SKM-1 (cell line): ENCODE results near the gene POLR2M.
A peak's percentile ranks its signal among the peaks of the same experiment; 100 is the strongest.

Experiments
- DNase-seq: peaks from one replicate; lab custom pipeline; 2025; ENCODE audit not compliant: unreplicated experiment; lab: John Stamatoyannopoulos, UW

Gene POLR2M

DNA sequence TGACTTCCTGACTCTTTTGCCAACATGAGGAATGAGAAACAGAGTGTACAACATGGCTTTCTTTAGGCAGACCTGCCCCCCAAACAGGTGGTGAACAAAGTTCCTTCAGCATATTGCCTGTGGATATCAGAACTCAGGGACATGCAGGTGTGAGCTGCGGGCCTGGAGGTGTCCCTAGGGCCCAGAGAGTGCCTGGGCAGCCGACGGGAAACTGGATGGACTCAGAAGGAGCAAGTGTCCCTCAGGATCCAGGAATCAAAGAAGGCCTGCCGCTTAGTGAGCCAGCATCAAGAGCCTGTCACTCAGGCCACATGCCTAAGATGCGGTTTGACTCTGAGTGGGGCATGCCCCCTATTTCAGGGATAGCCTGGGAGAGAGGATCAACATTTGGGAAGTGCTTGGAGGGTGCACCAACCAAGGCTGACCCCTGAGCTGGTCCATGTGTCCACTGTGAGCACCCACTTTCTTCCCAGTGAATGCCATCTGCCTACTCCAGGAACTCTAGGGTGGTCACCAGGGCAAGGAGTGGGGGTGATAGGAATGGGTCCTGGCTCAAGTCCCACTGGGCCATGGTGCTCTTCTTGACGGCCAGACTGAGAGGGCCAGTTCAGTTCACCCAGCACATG lies 16.1 kb upstream of the POLR2M start:
- no peak for DNase-seq

DNA sequence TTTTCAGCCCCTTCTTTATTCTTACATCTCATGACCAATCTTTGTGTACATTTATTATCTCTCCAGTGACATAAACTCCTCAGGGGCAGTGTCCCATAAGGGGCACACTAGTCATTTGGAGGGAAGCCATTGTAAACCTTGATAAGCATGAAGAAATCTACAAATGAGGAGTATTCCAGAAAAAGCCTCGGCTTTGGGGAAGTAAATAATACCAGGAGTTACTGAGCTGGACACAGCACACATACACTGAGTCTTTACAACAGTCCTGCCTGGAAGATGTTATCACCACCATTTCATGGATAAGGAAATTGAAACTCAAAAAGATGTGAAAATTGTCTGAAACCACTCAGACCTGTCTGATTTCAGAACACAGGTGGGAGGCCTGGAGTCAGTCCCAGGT lies 15.4 kb upstream of the POLR2M start:
- DNase-seq = no peak

DNA sequence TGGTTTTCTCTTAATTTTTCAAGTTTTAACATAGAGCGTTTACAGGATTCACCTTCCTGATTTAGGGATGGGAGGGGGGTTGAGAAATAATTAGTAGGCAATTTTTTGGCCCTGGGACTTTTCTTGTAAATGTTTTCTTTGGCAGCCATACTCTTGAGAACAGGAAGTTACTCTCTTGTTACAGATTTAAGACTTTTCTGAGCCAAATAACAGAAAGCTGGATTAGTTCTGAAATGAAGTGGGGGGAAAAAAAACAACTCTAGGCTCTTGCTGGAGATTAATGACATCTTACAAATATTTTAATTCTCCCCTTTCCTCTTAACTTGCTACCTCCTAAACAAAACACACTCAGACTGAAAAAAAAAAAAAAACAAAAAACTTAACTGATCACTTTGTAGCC lies 13.8 kb upstream of the POLR2M start:
- no peak for DNase-seq

DNA sequence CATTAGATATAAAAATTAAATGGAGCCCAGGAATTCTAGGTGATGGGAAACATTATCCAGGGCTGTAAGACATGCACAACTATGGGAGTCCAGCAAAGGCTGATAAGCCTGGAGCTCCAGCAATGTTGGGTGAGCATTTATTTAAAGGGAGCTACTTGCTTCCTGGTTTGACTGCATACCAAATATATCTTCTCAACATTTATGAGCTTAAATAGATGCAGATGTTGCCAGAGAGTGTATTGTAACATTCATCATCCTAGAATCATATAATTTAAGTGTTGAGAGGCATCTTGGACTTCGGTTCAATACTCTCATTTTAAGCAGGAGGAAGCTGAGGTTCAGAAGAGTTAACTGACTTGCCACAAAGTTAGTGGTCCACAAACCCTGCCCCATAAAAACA lies 12.2 kb upstream of the POLR2M start:
- DNase-seq = no peak

DNA sequence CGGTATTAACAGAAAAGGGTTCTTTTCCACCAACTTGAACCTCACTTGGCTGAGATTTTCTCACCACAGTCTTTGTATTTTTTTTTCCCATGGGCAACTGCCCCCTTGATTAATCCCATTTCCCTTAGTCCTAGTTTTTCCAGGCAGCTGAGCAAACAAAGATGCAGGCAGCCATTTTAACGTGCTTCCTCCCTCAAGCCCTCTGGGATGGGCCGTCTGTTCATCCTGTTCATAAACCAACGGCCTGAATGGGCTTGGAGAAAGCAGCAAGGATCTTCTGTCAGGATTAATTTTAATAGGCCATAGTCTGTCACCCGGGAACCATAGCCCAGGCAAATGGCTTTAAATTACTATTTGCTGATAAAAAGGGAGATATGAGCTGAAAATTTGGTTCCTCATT lies 10.4 kb upstream of the POLR2M start:
- DNase-seq = no peak

DNA sequence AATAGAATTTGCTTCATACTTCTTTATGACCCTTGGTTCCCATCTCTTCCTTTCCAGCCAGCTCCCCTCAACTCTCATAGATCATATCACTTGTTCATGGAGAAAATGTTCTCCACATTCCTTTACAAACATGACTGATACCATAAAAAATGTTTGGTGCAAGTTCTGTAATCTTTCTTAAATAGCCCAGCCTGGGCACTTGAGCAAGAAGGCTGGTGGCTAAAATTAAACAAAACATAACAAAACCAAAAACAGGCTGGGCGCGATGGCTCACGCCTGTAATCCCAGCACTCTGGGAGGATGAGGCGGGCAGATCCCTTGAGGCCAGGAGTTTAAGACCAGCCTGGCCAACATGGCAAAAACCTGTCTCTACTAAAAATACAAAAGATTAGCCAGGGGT lies 8.9 kb upstream of the POLR2M start:
- DNase-seq = no peak

DNA sequence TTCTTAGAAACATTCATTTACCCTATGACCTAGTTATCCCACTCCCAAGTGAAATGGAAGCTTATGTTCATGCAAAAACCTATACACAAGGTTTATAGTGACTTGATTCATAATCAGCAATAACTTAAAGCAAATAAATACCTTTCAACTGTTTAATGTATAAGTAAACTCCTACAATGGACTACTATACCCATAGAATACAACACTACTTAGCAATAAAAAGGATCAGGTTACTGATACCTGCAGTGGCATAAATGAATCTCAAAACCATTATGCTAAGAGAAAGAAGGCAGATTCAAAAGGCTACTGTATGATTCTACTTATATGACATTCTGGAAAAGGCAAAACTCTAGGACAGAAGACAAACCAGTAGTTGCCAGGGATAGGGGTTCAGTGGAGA lies 8.3 kb upstream of the POLR2M start:
- DNase-seq = no peak

DNA sequence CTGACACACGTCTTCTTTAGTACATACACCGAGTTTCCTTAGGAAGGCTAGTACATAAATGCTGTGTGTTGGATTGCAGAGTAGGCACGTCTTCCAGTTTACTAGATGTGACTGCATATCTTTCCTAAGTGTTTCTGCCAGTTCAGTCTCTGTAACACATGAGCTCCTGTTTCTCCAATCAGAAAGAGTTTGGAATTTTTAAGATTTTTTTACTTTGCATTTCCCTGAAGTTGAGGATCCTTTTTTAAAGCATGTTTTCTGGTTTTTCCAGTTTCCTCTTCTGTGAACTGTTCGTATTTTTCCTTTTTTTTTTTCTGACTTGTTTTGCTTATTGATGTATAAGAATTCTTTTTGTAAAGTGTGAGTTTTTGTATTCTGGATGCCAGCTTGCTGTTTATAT lies 7.5 kb upstream of the POLR2M start:
- no peak for DNase-seq

DNA sequence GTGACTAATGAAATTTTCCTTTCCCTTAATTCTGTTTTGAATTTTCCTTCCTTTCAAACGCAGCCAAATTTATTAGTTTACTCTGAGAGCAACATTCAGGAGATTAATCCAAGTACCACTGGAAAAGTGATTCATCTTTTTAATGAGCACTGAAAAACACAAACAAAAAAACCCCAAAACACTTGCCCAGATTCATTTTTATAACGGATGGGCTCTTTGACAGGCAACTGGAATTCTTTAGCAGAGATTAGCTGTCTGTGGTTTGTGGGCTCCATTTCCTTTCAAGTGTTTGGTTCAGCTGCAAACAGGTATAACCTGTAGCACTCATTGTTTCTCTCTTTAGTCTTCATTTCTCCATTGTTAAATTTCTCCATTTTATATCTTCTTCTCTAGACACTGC lies 3.1 kb upstream of the POLR2M start:
- DNase-seq = no peak

DNA sequence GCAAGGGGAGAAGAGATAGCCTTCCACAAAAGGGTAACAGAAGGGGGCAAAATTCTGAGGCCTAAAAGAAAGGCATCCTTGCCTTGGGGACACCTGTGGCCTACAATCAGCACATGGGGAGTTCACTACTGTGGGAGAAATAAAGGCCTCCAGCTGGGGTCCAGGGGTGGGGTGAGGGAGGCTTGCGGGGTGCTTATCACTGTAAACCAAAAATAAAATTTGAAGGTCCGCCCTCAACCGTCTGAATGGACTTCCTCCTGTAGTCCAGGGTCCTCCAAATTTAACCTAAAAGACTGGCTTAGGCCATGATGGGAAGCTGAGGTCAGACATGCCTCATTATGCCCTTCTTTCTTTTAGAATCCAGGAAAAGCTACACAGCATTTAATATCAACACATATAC lies 2.1 kb upstream of the POLR2M start:
- DNase-seq = no peak

DNA sequence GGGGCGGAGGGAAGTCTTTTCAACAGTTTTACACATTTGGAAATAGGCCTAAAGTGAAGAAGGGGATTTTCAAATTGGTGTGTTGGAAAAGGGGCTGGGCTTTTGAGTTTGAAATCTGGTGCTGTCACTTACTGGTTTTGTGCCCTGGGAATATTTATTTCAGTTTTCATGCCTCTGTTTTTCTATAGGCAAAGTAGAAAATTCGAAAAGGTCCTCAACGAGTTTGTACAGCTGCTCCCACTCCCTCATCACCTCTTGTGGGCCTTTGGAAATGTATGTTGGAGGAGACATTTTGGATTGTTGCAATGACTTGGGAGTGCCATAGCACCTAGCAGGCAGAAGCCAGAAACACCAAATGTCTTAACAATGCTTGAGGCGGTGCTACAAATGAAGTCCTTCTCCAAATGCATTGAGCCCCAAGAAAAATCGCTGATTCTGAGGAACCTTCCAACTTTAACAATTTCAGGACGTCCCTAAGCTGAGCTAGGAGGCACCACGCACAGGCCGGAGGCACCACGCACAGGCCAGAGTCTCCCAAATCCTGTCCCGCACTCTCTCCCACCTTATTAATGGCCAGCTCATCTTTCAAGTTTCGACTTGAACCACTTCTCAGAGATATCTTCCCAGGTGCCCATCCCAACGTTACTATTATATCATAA lies 639 bp upstream of the POLR2M start:
- DNase-seq = no peak

DNA sequence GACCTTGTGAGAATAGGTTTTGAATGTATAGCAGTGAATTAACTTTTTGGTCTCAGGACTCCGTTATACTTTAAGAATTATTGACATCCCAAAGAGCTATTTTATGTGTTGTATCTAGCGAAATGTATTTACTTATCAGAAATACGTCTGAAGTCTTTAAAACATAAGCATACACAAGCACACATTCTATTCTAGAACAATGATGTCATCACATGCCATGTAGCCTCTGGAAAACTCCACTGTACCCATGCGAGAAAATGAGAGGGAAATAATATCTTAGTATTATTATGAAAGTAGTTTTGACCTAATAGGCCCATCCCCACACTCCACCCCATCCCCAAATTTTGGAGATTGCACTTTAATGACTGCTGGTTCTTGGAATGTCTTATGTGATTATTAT lies 1.5 kb downstream of the POLR2M start:
- DNase-seq = no peak

DNA sequence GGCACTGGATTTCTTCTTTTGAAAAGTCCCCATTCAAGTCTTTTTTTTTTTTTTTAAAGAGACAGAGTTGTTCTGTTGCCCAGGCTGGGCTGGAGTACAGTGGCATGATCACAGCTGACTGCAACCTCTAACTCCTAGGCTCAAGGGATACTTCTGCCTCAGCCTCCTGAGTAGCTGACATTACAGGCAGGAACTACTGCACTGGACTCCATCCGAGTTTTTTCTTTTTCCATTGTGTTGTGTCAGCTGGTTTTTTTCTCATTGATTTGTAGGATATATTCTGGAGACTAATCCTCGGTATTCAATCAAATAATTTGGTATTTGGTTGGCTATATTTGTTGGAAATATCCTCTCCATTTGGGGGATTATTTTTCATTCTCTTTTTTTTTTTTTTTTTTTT lies 11.8 kb downstream of the POLR2M start:
- no peak for DNase-seq

DNA sequence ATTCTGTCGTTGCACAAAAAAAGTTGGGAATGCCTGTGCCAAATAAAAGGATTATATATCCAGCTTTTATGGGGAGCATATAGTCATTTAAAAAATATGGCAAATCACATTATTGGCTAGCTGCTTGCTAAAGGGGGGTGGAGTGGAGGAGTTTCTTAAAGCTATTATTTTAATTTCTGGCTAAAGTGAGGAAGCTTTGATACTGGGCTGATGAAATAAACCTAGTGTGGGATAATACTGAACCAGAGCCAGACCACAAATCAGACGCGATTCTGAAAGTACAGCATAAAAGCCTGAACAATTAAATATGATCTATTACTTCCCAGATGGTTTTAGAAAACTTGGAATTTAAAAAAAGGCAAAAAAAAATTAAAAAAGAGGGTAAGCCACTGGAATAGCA lies 14.4 kb downstream of the POLR2M start:
- no peak for DNase-seq

DNA sequence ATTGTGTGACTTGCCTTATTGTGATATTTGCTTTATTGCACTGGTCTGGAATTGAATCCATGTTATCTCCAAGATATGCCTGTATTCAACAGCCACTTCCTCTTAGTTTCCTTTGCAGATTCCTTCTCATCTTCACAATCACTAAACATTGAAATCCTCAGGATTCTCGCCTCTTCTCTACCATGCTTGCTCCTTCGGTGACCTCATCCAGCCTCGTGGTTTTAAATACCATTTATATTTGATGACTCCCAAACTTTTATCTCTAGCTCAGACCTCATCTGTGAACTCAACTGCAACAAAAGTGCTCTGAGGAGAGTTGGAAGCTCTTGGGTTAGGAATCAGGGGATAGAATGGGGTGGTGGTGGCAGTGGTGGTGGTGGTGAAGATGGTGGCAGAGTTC lies 19.9 kb downstream of the POLR2M start:
- no peak for DNase-seq

DNA sequence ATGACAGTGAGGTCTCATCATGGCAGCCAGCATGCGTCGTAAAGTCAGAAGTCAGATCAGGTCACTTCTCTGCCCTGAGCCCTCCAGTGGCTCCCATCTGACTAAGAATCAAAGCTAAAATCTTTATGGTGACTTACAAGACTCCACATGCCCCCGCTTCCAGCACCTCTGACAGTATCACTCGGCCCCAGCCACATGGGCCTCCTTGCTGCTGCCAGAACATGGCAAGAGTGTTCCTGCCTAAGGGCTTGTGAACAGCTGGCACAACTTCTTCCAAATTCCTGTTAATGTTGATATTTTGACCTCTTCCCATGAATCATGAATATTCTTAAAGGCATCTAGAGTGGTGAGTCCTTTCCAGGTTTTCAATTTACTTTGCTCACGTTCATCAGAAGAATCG lies 20.5 kb downstream of the POLR2M start:
- no peak for DNase-seq

DNA sequence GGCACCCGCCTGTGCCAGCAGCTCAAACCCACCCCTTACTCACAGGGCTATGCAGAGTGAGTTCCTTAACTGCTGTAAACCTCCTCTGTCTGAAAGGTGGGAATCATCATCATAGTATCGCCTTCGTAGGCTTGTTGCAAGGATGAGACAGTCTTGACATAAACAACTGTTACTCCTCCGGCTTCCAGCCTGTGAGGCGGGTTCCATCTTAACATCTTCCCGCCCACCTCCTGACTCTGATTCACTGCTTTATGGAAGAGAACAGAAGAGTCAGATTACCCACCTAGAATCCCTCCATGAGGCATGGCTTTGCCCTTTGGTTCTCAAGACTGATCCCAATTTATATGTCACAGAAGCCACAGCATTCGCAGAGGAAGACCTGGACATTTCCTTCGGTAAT lies 21.9 kb downstream of the POLR2M start:
- no peak for DNase-seq

DNA sequence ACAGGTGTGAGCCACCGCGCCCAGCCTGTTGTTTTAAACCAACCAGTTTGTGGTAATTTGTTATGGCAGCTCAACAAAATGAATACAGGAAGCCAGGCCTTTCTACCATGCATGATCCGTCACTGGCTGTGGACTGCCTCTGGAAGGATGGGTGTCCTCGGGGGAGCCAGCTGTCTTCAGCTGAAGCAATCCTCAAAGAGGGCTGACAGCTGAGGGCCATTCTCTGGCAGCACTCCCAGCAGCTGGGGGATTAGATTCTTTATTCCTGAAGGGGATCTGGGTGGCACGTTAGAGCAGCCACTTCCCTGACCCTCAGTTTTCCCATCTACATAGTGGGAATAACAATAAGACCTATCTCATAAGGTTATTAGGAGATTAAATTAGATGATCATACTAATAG lies 24.4 kb downstream of the POLR2M start:
- DNase-seq = no peak

DNA sequence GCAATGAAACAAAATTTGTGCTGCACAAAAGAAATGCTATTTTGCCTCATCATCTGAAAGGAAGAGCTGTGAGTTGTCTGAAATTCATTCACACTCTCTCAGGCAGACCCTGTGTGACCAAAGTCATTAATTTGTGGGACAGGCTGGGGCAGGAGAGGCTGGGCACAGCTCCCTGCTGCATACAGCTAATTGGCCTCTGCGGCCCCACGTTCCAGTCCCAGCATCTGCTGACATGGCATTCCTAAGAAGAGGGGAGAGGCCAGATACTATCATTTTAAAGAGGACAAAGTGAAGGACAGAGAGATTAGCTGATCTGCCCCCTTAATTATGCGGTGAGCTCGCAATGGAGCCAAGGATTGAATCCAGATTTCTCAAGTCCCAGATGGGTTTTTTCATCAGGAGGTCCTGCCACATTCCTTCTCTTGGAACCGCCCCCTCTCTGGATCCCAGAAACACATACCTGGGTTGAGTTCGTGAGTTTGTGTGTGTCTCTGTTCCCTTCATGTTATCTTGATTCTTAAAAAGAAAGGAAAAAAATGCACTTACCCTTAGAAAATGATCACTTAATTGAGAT lies 25.1 kb downstream of the POLR2M start:
- DNase-seq = no peak

DNA sequence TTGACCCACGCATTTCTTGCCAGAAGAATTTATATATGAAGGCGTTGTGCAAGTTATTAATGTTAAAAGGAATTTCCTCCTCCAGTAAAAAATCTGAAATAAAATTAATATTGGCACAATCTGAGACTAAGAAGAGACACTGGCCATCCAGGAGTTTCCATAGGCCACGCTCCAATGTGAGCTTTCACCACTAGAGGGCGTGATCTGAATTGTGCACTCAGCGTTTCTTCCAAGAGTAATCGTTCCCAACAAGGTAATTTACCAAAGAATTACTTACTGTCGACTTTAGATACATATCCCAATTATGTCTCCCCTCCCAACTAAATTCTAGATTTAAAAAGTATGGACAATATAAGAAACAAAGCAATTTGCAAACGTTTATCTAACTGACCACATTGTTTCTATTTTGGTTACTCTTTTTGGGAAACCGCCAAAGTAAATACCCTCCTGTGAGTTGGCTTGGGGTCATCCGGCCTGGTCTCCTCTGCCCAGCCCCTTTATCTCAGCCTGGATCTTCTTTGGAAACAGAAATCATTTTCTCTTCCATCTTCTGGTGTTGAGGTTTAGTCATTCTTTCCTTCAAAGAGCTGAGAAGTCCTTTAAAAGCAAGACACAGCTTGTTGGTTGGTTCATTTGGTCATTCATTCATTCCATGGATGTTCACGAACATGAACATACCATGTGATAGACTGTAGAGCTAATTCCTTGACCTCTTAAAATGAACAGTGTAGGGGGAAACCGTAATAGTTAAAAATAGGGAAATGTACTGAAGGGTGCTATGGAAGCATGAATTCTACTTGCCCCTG lies 26.2 kb downstream of the POLR2M start:
- peak; percentile 37 for DNase-seq

DNA sequence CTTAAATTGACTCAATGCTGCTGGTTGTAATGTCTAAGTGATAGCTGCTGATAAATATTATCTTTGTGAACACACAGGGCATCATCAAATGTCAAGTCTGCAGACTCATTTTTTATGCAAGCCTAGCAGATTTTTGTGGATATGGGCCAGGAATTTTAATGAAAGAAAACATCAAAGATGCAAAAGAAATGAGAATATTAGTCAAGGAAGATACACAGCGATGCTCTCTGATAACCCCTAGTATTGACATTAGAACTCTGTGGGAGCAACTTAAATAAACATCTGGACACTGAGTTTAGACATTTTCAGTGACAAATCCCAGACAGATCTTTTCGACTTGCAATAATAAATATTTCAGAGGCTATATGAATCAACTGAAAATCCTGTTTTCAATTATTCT lies 28.3 kb downstream of the POLR2M start:
- no peak for DNase-seq

DNA sequence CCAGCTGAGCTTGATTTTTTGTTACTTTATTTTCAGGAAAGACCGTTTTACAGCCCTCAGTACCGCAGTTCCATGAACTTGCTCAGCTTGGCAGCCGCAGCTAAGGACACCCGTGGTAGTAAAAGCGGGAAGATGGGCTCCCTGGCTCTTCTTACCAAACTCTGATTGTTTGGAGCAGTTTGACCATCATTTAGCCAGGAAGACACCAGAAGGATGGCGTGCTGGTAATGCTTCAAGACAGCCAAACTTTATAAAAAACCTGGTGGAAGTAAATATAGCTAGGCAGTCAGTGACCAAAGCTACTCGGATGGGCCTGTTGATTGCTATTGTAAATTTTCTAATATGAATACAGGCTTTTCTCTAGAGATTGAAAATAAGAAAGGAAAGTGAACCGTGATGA lies 28.9 kb downstream of the POLR2M start:
- no peak for DNase-seq
